Measurements from ENCODE around the gene ANKRD11. TPM values are rescaled to one million over a fixed set of nuclear protein-coding genes. Genes with fewer than 3 reads are reported as not detected.

Gene ANKRD11
- total and polyA plus RNA-seq, 2 donors (not counting 3 experiments of a cell fraction or from before 2014, with no cell fraction given) = 55.8 to 191 TPM

DNA sequence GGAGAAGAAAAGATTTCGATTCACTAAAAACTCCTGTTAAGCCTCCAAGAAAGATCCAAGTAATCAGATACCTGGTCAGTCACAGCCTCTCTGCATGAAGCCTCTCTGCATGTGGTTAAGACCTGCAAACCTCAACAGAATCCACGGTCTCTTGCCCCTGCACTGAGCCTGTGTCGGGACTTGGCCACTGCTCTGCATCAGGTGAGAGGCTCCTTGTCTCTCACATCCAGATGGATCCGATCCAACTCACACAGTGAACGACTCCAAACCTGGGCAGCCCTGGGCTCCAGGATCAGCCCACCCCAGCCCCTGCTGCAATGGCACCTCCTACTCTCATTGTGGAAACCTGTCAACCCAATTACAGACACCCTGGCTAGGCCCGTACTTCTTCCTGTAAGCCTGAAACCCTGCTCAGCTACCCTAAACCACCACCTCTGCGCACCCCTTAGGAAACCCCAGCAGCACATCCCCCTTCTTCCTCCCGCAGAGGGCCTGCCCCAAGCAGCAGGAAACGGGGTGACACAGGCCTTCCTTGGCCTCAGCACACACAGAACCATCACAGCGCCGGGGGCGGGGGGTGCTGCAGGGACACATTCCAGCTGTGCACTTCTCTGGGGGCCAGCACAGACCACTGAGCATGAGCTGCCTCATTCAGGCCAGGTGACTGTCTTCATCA is 129.5 kb downstream of the ANKRD11 start:
- intact Hi-C loops (cut with micrococcal nuclease) = no loop called here
- no peaks in the 10 kb centered on the region for H3K9me3 ChIP-seq (replicated peaks; ENCODE audit: control insufficient read depth, insufficient read depth, low read length)
- H3K9me1 ChIP-seq (replicated peaks; ENCODE audit: control insufficient read depth, extremely low read depth, insufficient read depth, low read length) = no peaks in the 10 kb centered on the region
- ChIA-PET POLR2A (interaction anchor here (0.6 kb wide), 1 partner anchor 15 kb away, joined by 6 read pairs; no protein-coding TSS in a partner anchor), CTCF (interaction anchor here (1.0 to 3.2 kb wide), 4 partner anchors 9 to 196 kb away, joined by 3 to 10 read pairs (median 4); no protein-coding TSS in a partner anchor)
- DNase-seq (ENCODE audit: low read depth, low spot score) (peak; percentile 37), FAIRE-seq (no peak)
- H4K20me1 ChIP-seq (replicated peaks; ENCODE audit: control insufficient read depth, extremely low read depth, insufficient read depth, low read length) = peaks cover 4% of the 10 kb centered on the region
- peaks cover 61% of the 10 kb centered on the region for H3K4me1 ChIP-seq (ENCODE audit: control insufficient read depth, extremely low read depth, insufficient read depth, low read length)
- no TSS peak for BruUV-seq (replicated peaks)
- H3K4me3 ChIP-seq (replicated peaks in 1 of 3; ENCODE audit: insufficient read depth in 1 of 3, low read depth in 1 of 3, low read length in 3 of 3) = no peak overlapping the region
- H3K79me2 ChIP-seq (ENCODE audit: control insufficient read depth, insufficient read depth, low read length) = peaks cover 95% of the 10 kb centered on the region
- peak overlapping the region; percentile 39 for H3K4me2 ChIP-seq (ENCODE audit: insufficient read depth, low read length)
- no peak overlapping the region for H3K27ac ChIP-seq (ENCODE audit: insufficient read depth, low read depth, low read length)
- no peak overlapping the region for H2AFZ ChIP-seq (ENCODE audit: low read depth, low read length)
- no peak overlapping the region for H3K9ac ChIP-seq (replicated peaks; ENCODE audit: extremely low read depth, insufficient read depth, low read length)
- H3K36me3 ChIP-seq (ENCODE audit: control insufficient read depth in 2 of 2, extremely low read depth in 1 of 2, insufficient read depth in 2 of 2, low read length in 2 of 2) = no peaks in the 10 kb centered on the region
- TF ChIP-seq MAX (IDR thresholded peaks at IDR 0.05; ENCODE audit: insufficient read depth, insufficient read length) (no peak), POLR2AphosphoS5 (IDR thresholded peaks at IDR 0.05; ENCODE audit: insufficient read depth, low read depth, low read length) (peak; percentile 65)
- dilution Hi-C loops (cut with MboI; ENCODE audit: extremely low pct_ligation_motif_present, low sequenced_read_pairs) = no loop called here
- no peaks in the 10 kb centered on the region for H3K27me3 ChIP-seq (ENCODE audit: control insufficient read depth in 2 of 2, insufficient read depth in 2 of 2, low read length in 2 of 2)

DNA sequence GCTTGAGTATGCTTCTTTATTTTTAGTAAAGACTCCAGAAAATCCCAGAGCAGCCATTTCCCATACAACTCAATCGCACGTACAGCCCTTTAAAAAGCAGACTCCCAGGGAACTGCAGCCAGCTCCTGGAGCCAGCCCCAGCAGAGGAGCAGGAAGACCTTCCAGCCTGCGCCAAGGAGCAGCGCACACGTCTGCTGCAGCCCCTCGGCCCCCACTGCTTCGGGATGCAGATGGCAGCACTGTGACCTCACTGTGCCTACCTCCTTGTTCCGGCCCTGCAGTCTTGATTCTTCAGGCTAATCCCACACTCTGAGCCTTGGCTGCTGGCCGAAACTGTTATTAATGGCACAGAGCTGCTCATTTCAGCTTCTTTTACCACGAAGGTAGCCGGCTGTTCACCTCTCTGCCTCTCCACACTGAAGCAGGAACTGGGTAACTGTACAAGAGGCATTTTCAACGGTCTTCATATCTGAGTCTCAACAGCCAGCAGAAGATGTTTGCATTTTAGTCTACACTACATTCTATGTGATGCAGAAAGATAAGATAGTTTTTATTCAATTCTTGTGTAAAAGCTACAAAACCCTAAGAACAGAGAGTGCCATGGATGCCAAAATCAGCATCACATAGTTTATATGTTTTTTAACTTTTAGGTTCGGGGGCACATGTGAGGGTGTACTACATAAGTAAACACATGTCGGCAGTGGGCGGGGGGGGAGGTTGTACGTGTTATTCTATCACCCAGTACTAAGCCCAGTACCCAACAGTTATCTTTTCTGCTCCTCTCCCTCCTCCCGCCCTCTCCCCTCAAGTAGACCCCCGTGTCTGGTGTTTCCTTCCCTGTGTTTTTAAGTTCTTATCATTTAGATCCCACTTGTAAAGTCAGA is 130.9 kb downstream of the ANKRD11 start:
- CTCF ChIA-PET = interaction anchor here (1.0 to 3.2 kb wide), 4 partner anchors 9 to 24 kb away, joined by 3 to 10 read pairs (median 4); no protein-coding TSS in a partner anchor
- no peaks in the 10 kb centered on the region for H3K36me3 ChIP-seq (ENCODE audit: control insufficient read depth in 2 of 2, extremely low read depth in 1 of 2, insufficient read depth in 2 of 2, low read length in 2 of 2)
- H3K79me2 ChIP-seq (ENCODE audit: control insufficient read depth, insufficient read depth, low read length) = peaks cover 95% of the 10 kb centered on the region
- FAIRE-seq (peak; percentile 78), DNase-seq (ENCODE audit: low read depth, low spot score) (peak; percentile 67)
- H3K9ac ChIP-seq (replicated peaks; ENCODE audit: extremely low read depth, insufficient read depth, low read length) = no peak overlapping the region
- dilution Hi-C loops (cut with MboI; ENCODE audit: extremely low pct_ligation_motif_present, low sequenced_read_pairs) = no loop called here
- peaks cover 4% of the 10 kb centered on the region for H4K20me1 ChIP-seq (replicated peaks; ENCODE audit: control insufficient read depth, extremely low read depth, insufficient read depth, low read length)
- H3K27ac ChIP-seq (ENCODE audit: insufficient read depth, low read depth, low read length) = peak overlapping the region; percentile 21
- POLR2A ChIA-PET = no interaction called here
- intact Hi-C loops (cut with micrococcal nuclease) = no loop called here
- no peaks in the 10 kb centered on the region for H3K9me3 ChIP-seq (replicated peaks; ENCODE audit: control insufficient read depth, insufficient read depth, low read length)
- no peak overlapping the region for H3K4me3 ChIP-seq (replicated peaks in 1 of 3; ENCODE audit: insufficient read depth in 1 of 3, low read depth in 1 of 3, low read length in 3 of 3)
- no peaks in the 10 kb centered on the region for H3K9me1 ChIP-seq (replicated peaks; ENCODE audit: control insufficient read depth, extremely low read depth, insufficient read depth, low read length)
- H2AFZ ChIP-seq (ENCODE audit: low read depth, low read length) = no peak overlapping the region
- H3K27me3 ChIP-seq (ENCODE audit: control insufficient read depth in 2 of 2, insufficient read depth in 2 of 2, low read length in 2 of 2) = no peaks in the 10 kb centered on the region
- TF ChIP-seq POLR2A (IDR thresholded peaks at IDR 0.05; ENCODE audit: low read depth, low read length) = no peak
- no peak for TF ChIP-seq FOS (IDR thresholded peaks at IDR 0.05; ENCODE audit: borderline replicate concordance, insufficient read depth, low read length)
- TF ChIP-seq GATA2 (IDR thresholded peaks at IDR 0.05; ENCODE audit: insufficient read depth, insufficient read length, low read depth, low read length) = no peak
- no peak for TF ChIP-seq MAX (IDR thresholded peaks at IDR 0.05; ENCODE audit: insufficient read depth, insufficient read length)
- no peak for TF ChIP-seq POLR2AphosphoS5 (IDR thresholded peaks at IDR 0.05; ENCODE audit: insufficient read depth, low read depth, low read length)
- no peak for TF ChIP-seq EZH2 (IDR thresholded peaks at IDR 0.05; ENCODE audit: borderline replicate concordance, low read depth, low read length, severe bottlenecking)
- TF ChIP-seq CTCF (IDR thresholded peaks at IDR 0.05; ENCODE audit: extremely low read depth in 1 of 2, insufficient read depth in 1 of 2, low read depth in 1 of 2, low read length in 2 of 2) = no peak
- TF ChIP-seq MYC (IDR thresholded peaks at IDR 0.05; ENCODE audit: low read depth, low read length) = no peak
- TF ChIP-seq JUN (IDR thresholded peaks at IDR 0.05; ENCODE audit: borderline replicate concordance, insufficient read depth, insufficient read length, low read depth) = no peak
- BruUV-seq (replicated peaks) = no TSS peak
- H3K4me2 ChIP-seq (ENCODE audit: insufficient read depth, low read length) = no peak overlapping the region
- H3K4me1 ChIP-seq (ENCODE audit: control insufficient read depth, extremely low read depth, insufficient read depth, low read length) = peaks cover 51% of the 10 kb centered on the region
